K562 (cell line): Measurements from ENCODE around the gene YES1. TPM values are rescaled to one million over a fixed set of nuclear protein-coding genes. Genes with fewer than 3 reads are reported as not detected.

Experiments used
- BRF2 ChIP-seq: IDR thresholded peaks from 3 replicates; pipeline ENCODE4 v1.6.1; 2011; ENCODE audit warnings: borderline replicate concordance, mild to moderate bottlenecking; ENCODE audit not compliant: insufficient read length, insufficient read depth
- CLOCK ChIP-seq: fragments of 250-450 bp; sonication (Bioruptor Pico); IDR thresholded peaks from 2 replicates; pipeline ENCODE4 v1.4.0; 2020; ENCODE audit warnings: mild to moderate bottlenecking, moderate library complexity, borderline replicate concordance
- ETV6 ChIP-seq, 3 experiments: fragments of 150-350 bp in 1 of 3; sonication (generic) in 1 of 3; formaldehyde crosslinking in 1 of 3; IDR thresholded peaks; 2 replicates each; pipeline versions ENCODE4 v1.6.1 to v1.8.0; 2014 to 2022; ENCODE audit warnings: borderline replicate concordance in 2 of 3, low read depth in 2 of 3, antibody characterized with exemption in 1 of 3, low read length in 1 of 3, mild to moderate bottlenecking in 1 of 3, missing genetic modification reagents in 1 of 3
- FOXA3 ChIP-seq, 2 experiments: fragments of 450-650 bp in 1 of 2; sonication (generic) in 1 of 2; formaldehyde crosslinking; IDR thresholded peaks in 1 of 2; conservative IDR thresholded peaks in 1 of 2; 2 replicates each; pipeline versions ENCODE4 v1.4.0 to v1.8.0; 2020 to 2022; ENCODE audit warnings: mild to moderate bottlenecking in 2 of 2, missing genetic modification reagents in 1 of 2
- FOXM1 ChIP-seq, 2 experiments: fragments of 450-650 bp in 1 of 2; sonication (generic) in 1 of 2; formaldehyde crosslinking in 1 of 2; IDR thresholded peaks; 2 replicates each; pipeline versions ENCODE4 v1.6.1 to v1.9.0; 2017 to 2022; ENCODE audit warnings: low read depth in 2 of 2, mild to moderate bottlenecking in 2 of 2, missing genetic modification reagents in 1 of 2, moderate library complexity in 1 of 2
- MBD1 ChIP-seq: fragments of 250-450 bp; sonication (Bioruptor Pico); IDR thresholded peaks from 2 replicates; pipeline ENCODE4 v1.8.0; 2022; ENCODE audit warnings: inconsistent platforms
- NFATC3 ChIP-seq: fragments of 450-650 bp; IDR thresholded peaks from 2 replicates; pipeline ENCODE4 v1.6.1; 2017; ENCODE audit warnings: mild to moderate bottlenecking
- REST ChIP-seq, 2 experiments: fragments of 450-650 bp; formaldehyde crosslinking in 1 of 2; IDR thresholded peaks; 2 replicates each; pipeline versions ENCODE4 v1.4.0 to v1.6.1; 2014 to 2020; ENCODE audit warnings: mild to moderate bottlenecking in 2 of 2, borderline replicate concordance in 1 of 2, low read depth in 1 of 2
- TAF15 ChIP-seq: fragments of 200-400 bp; formaldehyde crosslinking; IDR thresholded peaks from 2 replicates; pipeline ENCODE4 v1.6.1; 2017; ENCODE audit warnings: mild to moderate bottlenecking, low read depth, low read length, moderate library complexity
- polyA plus RNA-seq, 8 experiments: library from polyadenylated mRNA; depleted of rRNA in 4 of 8; stranded (reverse) in 5 of 8; unstranded in 3 of 8; fragments of >200 nt; fragmentation: Nextera tagmentation in 2 of 8; fragmentation: Illumina TruSeq in 1 of 8; extraction: Ambion mirVana in 2 of 8; extraction: Trizol in 1 of 8; gene quantifications; 2 replicates each; pipeline versions ENCODE4 v1.2.1 to v1.2.3, GENCODE V29; 2011 to 2014; ENCODE audit warnings: inconsistent platforms in 1 of 8, missing spikeins in 1 of 8
- total RNA-seq, 7 experiments: library from RNA; depleted of rRNA in 6 of 7; stranded (reverse); fragments of >200 nt in 6 of 7; fragmentation: Illumina TruSeq in 2 of 7; extraction: Trizol in 2 of 7; gene quantifications; 2 replicates each; pipeline versions ENCODE4 v1.2.1 to v1.2.3, GENCODE V29; 2011 to 2021; ENCODE audit warnings: low replicate concordance in 1 of 7

The YES1 gene
- total and polyA plus RNA-seq, 9 of the 15 experiments (the other 6 are each of a cell fraction or from before 2014, with no cell fraction given) = 37.2 to 115 (median 77.7) TPM

GRCh38 chr18:814300-815084 lies 2.5 kb upstream of the YES1 start (continued):
- TF ChIP-seq REST (IDR thresholded peaks at IDR 0.05; ENCODE audit: borderline replicate concordance) (peak; percentile 28; the same call in 1 of the 2 replicates), REST (CRISPR knock-in tag; IDR thresholded peaks at IDR 0.05; ENCODE audit: low read depth) (no peak), NFATC3 (0 out of 2 replicates have a peak, but pooled peaks have one; percentile 7), CLOCK (no peak), FOXM1 (IDR thresholded peaks at IDR 0.05; ENCODE audit: low read depth) (peak; percentile 70), FOXM1 (CRISPR knock-in tag; IDR thresholded peaks at IDR 0.05; ENCODE audit: low read depth) (no peak), ETV6 (IDR thresholded peaks at IDR 0.05; ENCODE audit: borderline replicate concordance in 1 of 2, low read depth in 2 of 2, low read length in 1 of 2) (peak in 1 of 2 experiments; percentile 87; a peak in 2 of 4 replicates), ETV6 (CRISPR knock-in tag; IDR thresholded peaks at IDR 0.05; ENCODE audit: borderline replicate concordance) (no peak), MBD1 (no peak), FOXA3 (CRISPR knock-in tag; conservative IDR thresholded peaks at IDR 0.05 in 1 of 2, IDR thresholded peaks at IDR 0.05 in 1 of 2) (peak; percentile 45 to 72; a peak in 2 of 4 replicates), TAF15 (no peak), BRF2 (no peak)
